GM23338 (cell line): ENCODE measurements around the gene TMCC1. TPM values are rescaled to one million over a fixed set of nuclear protein-coding genes. Genes with fewer than 3 reads are reported as not detected.

Experiments used
- CREB1 ChIP-seq: fragments of 250-450 bp; sonication (Bioruptor Pico); IDR thresholded peaks from 2 replicates; pipeline ENCODE4 v1.5.0; 2020; ENCODE audit warnings: low read depth, mild to moderate bottlenecking, moderate library complexity
- polyA plus RNA-seq: library from polyadenylated mRNA; unstranded; fragments of >200 nt; fragmentation: Nextera tagmentation; extraction: Ambion mirVana; gene quantifications from 2 replicates; pipeline ENCODE4 v1.2.1, GENCODE V29; 2016
- total RNA-seq: library from RNA; depleted of rRNA; stranded (reverse); fragments of >200 nt; shearing (Covaris generic); gene quantifications from 2 replicates; pipeline ENCODE4 v1.2.3, GENCODE V29; 2014
- TF ChIP-seq, protein P1 (sequence below): fragments of 250-450 bp; sonication (Bioruptor Pico); IDR thresholded peaks from 2 replicates; pipeline ENCODE4 v1.5.0; 2020; ENCODE audit warnings: mild to moderate bottlenecking, moderate library complexity
- TF ChIP-seq, protein P2 (sequence below), 2 experiments: fragments of 200-600 bp in 1 of 2; sonication (generic) in 1 of 2; conservative IDR thresholded peaks; 2 replicates each; pipeline versions ENCODE4 v1.5.1 to v1.6.1; 2016 to 2017; ENCODE audit warnings: antibody characterized with exemption in 2 of 2, low read depth in 2 of 2, mild to moderate bottlenecking in 2 of 2, moderate library complexity in 1 of 2
- TF ChIP-seq, protein P3 (sequence below): IDR thresholded peaks from one replicate; pipeline ENCODE4 v1.6.1; 2018; ENCODE audit warnings: antibody characterized with exemption; ENCODE audit not compliant: unreplicated experiment

The TMCC1 gene
- total and polyA plus RNA-seq, 2 experiments from 2014 or later = 8.2 to 18.4 TPM

DNA sequence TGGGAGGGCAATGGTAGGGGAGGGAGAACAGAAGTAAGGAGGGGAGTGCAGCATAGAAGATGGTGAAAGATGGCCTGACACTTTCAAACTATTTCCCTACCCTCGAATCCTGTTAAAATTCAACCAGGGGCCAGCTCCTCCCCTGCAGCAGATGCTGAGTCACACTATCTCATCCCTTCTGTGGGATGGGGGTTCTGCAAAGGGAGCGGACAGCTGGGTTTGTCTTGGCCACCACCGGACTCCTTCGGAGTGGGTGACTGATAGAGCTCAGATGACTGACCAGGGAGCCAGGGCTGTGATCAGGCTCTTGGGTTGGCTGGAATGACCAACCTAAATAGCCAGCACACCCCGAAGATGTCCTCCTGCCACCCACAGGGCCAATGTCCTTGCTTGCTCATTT lies 33.6 kb upstream of the TMCC1 start (continued):
- TF ChIP-seq, protein P1, sequence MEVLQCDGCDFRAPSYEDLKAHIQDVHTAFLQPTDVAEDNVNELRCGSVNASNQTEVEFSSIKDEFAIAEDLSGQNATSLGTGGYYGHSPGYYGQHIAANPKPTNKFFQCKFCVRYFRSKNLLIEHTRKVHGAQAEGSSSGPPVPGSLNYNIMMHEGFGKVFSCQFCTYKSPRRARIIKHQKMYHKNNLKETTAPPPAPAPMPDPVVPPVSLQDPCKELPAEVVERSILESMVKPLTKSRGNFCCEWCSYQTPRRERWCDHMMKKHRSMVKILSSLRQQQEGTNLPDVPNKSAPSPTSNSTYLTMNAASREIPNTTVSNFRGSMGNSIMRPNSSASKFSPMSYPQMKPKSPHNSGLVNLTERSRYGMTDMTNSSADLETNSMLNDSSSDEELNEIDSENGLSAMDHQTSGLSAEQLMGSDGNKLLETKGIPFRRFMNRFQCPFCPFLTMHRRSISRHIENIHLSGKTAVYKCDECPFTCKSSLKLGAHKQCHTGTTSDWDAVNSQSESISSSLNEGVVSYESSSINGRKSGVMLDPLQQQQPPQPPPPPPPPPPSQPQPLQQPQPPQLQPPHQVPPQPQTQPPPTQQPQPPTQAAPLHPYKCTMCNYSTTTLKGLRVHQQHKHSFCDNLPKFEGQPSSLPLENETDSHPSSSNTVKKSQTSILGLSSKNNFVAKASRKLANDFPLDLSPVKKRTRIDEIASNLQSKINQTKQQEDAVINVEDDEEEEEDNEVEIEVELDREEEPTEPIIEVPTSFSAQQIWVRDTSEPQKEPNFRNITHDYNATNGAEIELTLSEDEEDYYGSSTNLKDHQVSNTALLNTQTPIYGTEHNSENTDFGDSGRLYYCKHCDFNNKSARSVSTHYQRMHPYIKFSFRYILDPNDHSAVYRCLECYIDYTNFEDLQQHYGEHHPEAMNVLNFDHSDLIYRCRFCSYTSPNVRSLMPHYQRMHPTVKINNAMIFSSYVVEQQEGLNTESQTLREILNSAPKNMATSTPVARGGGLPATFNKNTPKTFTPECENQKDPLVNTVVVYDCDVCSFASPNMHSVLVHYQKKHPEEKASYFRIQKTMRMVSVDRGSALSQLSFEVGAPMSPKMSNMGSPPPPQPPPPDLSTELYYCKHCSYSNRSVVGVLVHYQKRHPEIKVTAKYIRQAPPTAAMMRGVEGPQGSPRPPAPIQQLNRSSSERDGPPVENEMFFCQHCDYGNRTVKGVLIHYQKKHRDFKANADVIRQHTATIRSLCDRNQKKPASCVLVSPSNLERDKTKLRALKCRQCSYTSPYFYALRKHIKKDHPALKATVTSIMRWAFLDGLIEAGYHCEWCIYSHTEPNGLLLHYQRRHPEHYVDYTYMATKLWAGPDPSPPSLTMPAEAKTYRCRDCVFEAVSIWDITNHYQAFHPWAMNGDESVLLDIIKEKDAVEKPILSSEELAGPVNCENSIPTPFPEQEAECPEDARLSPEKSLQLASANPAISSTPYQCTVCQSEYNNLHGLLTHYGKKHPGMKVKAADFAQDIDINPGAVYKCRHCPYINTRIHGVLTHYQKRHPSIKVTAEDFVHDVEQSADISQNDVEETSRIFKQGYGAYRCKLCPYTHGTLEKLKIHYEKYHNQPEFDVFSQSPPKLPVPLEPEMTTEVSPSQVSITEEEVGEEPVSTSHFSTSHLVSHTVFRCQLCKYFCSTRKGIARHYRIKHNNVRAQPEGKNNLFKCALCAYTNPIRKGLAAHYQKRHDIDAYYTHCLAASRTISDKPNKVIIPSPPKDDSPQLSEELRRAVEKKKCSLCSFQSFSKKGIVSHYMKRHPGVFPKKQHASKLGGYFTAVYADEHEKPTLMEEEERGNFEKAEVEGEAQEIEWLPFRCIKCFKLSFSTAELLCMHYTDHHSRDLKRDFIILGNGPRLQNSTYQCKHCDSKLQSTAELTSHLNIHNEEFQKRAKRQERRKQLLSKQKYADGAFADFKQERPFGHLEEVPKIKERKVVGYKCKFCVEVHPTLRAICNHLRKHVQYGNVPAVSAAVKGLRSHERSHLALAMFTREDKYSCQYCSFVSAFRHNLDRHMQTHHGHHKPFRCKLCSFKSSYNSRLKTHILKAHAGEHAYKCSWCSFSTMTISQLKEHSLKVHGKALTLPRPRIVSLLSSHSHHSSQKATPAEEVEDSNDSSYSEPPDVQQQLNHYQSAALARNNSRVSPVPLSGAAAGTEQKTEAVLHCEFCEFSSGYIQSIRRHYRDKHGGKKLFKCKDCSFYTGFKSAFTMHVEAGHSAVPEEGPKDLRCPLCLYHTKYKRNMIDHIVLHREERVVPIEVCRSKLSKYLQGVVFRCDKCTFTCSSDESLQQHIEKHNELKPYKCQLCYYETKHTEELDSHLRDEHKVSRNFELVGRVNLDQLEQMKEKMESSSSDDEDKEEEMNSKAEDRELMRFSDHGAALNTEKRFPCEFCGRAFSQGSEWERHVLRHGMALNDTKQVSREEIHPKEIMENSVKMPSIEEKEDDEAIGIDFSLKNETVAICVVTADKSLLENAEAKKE (CRISPR knock-in tag) = no peak
- TF ChIP-seq, protein P2, sequence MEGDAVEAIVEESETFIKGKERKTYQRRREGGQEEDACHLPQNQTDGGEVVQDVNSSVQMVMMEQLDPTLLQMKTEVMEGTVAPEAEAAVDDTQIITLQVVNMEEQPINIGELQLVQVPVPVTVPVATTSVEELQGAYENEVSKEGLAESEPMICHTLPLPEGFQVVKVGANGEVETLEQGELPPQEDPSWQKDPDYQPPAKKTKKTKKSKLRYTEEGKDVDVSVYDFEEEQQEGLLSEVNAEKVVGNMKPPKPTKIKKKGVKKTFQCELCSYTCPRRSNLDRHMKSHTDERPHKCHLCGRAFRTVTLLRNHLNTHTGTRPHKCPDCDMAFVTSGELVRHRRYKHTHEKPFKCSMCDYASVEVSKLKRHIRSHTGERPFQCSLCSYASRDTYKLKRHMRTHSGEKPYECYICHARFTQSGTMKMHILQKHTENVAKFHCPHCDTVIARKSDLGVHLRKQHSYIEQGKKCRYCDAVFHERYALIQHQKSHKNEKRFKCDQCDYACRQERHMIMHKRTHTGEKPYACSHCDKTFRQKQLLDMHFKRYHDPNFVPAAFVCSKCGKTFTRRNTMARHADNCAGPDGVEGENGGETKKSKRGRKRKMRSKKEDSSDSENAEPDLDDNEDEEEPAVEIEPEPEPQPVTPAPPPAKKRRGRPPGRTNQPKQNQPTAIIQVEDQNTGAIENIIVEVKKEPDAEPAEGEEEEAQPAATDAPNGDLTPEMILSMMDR (conservative IDR thresholded peaks at IDR 0.05; ENCODE audit: low read depth in 2 of 2) = no peak
- TF ChIP-seq, protein P3, sequence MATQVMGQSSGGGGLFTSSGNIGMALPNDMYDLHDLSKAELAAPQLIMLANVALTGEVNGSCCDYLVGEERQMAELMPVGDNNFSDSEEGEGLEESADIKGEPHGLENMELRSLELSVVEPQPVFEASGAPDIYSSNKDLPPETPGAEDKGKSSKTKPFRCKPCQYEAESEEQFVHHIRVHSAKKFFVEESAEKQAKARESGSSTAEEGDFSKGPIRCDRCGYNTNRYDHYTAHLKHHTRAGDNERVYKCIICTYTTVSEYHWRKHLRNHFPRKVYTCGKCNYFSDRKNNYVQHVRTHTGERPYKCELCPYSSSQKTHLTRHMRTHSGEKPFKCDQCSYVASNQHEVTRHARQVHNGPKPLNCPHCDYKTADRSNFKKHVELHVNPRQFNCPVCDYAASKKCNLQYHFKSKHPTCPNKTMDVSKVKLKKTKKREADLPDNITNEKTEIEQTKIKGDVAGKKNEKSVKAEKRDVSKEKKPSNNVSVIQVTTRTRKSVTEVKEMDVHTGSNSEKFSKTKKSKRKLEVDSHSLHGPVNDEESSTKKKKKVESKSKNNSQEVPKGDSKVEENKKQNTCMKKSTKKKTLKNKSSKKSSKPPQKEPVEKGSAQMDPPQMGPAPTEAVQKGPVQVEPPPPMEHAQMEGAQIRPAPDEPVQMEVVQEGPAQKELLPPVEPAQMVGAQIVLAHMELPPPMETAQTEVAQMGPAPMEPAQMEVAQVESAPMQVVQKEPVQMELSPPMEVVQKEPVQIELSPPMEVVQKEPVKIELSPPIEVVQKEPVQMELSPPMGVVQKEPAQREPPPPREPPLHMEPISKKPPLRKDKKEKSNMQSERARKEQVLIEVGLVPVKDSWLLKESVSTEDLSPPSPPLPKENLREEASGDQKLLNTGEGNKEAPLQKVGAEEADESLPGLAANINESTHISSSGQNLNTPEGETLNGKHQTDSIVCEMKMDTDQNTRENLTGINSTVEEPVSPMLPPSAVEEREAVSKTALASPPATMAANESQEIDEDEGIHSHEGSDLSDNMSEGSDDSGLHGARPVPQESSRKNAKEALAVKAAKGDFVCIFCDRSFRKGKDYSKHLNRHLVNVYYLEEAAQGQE = no peak
- TF ChIP-seq CREB1 (CRISPR knock-in tag) = no peak
